Measurements from ENCODE around the gene OTULIN. TPM values are rescaled to one million over a fixed set of nuclear protein-coding genes. Genes with fewer than 3 reads are reported as not detected.

Gene OTULIN
- total RNA-seq, 1 experiment from 2014 or later: 31.0 TPM

DNA sequence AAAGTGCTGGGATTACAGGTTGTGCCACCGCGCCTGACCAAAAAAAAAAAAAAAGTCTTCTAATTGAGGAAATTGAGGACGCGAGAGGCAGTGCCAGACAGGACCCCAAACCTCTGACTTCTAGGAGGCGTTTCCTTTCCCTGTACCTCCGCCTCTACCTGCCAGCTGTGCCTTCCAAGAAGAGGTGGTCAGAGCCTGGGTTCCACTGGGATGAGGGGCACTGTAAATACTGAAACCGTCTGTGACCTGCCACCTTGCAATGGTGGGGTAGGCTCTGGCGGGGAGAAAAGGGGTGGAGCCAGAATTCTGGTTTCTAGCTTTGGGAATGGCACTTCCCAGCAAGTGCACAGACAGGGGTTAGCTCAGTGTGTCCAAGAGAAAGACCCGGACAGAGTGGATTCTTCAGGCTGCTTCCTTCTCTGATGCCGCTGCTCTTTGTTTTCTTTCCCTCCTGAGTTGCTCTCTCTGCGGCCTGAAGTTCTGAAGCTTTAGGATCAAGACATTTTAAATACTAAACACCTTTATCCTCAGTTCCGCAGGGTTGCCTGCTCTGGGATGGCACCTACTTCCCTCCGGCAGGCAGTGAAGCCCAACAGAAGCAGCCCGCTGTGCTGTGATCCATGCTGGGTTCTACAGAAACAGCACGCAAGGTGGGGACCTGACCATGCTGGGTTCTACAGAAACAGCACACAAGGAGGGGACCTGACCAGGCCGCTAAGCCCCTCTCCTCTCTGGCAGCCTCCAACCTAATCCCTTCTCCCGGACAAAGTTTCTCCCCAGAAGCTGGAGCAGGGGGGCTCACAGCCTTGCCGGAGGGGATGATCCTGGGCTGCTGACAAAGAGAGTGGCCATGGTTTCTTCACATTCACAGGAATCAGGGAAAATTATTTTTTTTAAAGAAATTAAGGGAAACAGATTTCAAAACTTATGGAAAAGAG, 65.2 kb downstream of the OTULIN start:
- no peak overlapping the region for H3K4me2 ChIP-seq (ENCODE audit: low read depth, low read length, poor library complexity, severe bottlenecking)
- DNase-seq: no peak
- no peaks in the 10 kb centered on the region for H3K27me3 ChIP-seq (ENCODE audit: low read length)
- H2AFZ ChIP-seq (ENCODE audit: low read length): no peak overlapping the region
- H3K79me2 ChIP-seq (ENCODE audit: low read length): no peaks in the 10 kb centered on the region
- H3K4me3 ChIP-seq (ENCODE audit: low read length): no peak overlapping the region
- no peaks in the 10 kb centered on the region; the same call in 1 of the 2 replicates for H4K20me1 ChIP-seq (ENCODE audit: insufficient read depth, low read depth, low read length)
- peaks cover 5% of the 10 kb centered on the region for H3K4me1 ChIP-seq (ENCODE audit: low read length)
- no peaks in the 10 kb centered on the region for H3K9me2 ChIP-seq (replicated peaks; ENCODE audit: insufficient read depth, low read length)
- H3K27ac ChIP-seq (ENCODE audit: low read length): no peak overlapping the region
- H3K9me3 ChIP-seq (ENCODE audit: low read length): no peaks in the 10 kb centered on the region
- H3K36me3 ChIP-seq (ENCODE audit: insufficient read depth, low read length): no peaks in the 10 kb centered on the region
- no peak overlapping the region for H3K9ac ChIP-seq (ENCODE audit: low read length)

- Histone ChIP-seq H3K27me3 (ENCODE audit: low read length) (no peaks in the 10 kb centered on the region), H3K9ac (ENCODE audit: low read length) (no peak overlapping the region), H3K4me3 (ENCODE audit: low read length) (no peak overlapping the region), H2AFZ (ENCODE audit: low read length) (no peak overlapping the region), H4K20me1 (ENCODE audit: insufficient read depth, low read depth, low read length) (no peaks in the 10 kb centered on the region; the same call in 1 of the 2 replicates), H3K27ac (ENCODE audit: low read length) (no peak overlapping the region), H3K9me2 (replicated peaks; ENCODE audit: insufficient read depth, low read length) (no peaks in the 10 kb centered on the region), H3K36me3 (ENCODE audit: insufficient read depth, low read length) (no peaks in the 10 kb centered on the region), H3K4me1 (ENCODE audit: low read length) (no peaks in the 10 kb centered on the region), H3K9me3 (ENCODE audit: low read length) (no peaks in the 10 kb centered on the region), H3K4me2 (ENCODE audit: low read depth, low read length, poor library complexity, severe bottlenecking) (no peak overlapping the region), H3K79me2 (ENCODE audit: low read length) (no peaks in the 10 kb centered on the region)
- no peak for DNase-seq
Observed at GRCh38 chr5:14730466-14730865, 65.9 kb downstream of the OTULIN start.

GRCh38 chr5:14730881-14731280, 66.4 kb downstream of the OTULIN start:
- no peak for DNase-seq
- no peaks in the 10 kb centered on the region for H3K4me1 ChIP-seq (ENCODE audit: low read length)
- no peak overlapping the region for H3K4me3 ChIP-seq (ENCODE audit: low read length)
- no peaks in the 10 kb centered on the region; the same call in 1 of the 2 replicates for H4K20me1 ChIP-seq (ENCODE audit: insufficient read depth, low read depth, low read length)
- H3K36me3 ChIP-seq (ENCODE audit: insufficient read depth, low read length): no peaks in the 10 kb centered on the region
- no peak overlapping the region for H3K4me2 ChIP-seq (ENCODE audit: low read depth, low read length, poor library complexity, severe bottlenecking)
- no peak overlapping the region for H3K27ac ChIP-seq (ENCODE audit: low read length)
- no peak overlapping the region for H2AFZ ChIP-seq (ENCODE audit: low read length)
- no peaks in the 10 kb centered on the region for H3K79me2 ChIP-seq (ENCODE audit: low read length)
- no peaks in the 10 kb centered on the region for H3K9me2 ChIP-seq (replicated peaks; ENCODE audit: insufficient read depth, low read length)
- no peaks in the 10 kb centered on the region for H3K9me3 ChIP-seq (ENCODE audit: low read length)
- no peak overlapping the region for H3K9ac ChIP-seq (ENCODE audit: low read length)
- H3K27me3 ChIP-seq (ENCODE audit: low read length): no peaks in the 10 kb centered on the region

- Histone ChIP-seq H3K79me2 (ENCODE audit: low read length) (no peaks in the 10 kb centered on the region), H3K27ac (ENCODE audit: low read length) (no peak overlapping the region), H3K4me2 (ENCODE audit: low read depth, low read length, poor library complexity, severe bottlenecking) (no peak overlapping the region), H2AFZ (ENCODE audit: low read length) (no peak overlapping the region), H3K4me1 (ENCODE audit: low read length) (no peaks in the 10 kb centered on the region), H3K9me2 (replicated peaks; ENCODE audit: insufficient read depth, low read length) (no peaks in the 10 kb centered on the region), H3K9me3 (ENCODE audit: low read length) (no peaks in the 10 kb centered on the region), H3K4me3 (ENCODE audit: low read length) (no peak overlapping the region), H4K20me1 (ENCODE audit: insufficient read depth, low read depth, low read length) (no peaks in the 10 kb centered on the region; the same call in 1 of the 2 replicates), H3K36me3 (ENCODE audit: insufficient read depth, low read length) (no peaks in the 10 kb centered on the region), H3K9ac (ENCODE audit: low read length) (no peak overlapping the region), H3K27me3 (ENCODE audit: low read length) (no peaks in the 10 kb centered on the region)
- no peak for DNase-seq
Observed at GRCh38 chr5:14732991-14733390, 68.5 kb downstream of the OTULIN start.

GRCh38 chr5:14733661-14734060, 69.1 kb downstream of the OTULIN start:
- Histone ChIP-seq H3K36me3 (ENCODE audit: insufficient read depth, low read length) (no peaks in the 10 kb centered on the region), H3K27ac (ENCODE audit: low read length) (no peak overlapping the region), H3K9me3 (ENCODE audit: low read length) (no peaks in the 10 kb centered on the region), H3K9ac (ENCODE audit: low read length) (no peak overlapping the region), H3K9me2 (replicated peaks; ENCODE audit: insufficient read depth, low read length) (no peaks in the 10 kb centered on the region), H4K20me1 (ENCODE audit: insufficient read depth, low read depth, low read length) (no peaks in the 10 kb centered on the region), H3K79me2 (ENCODE audit: low read length) (no peaks in the 10 kb centered on the region), H3K4me3 (ENCODE audit: low read length) (no peak overlapping the region), H3K4me1 (ENCODE audit: low read length) (no peaks in the 10 kb centered on the region), H3K27me3 (ENCODE audit: low read length) (no peaks in the 10 kb centered on the region), H2AFZ (ENCODE audit: low read length) (no peak overlapping the region), H3K4me2 (ENCODE audit: low read depth, low read length, poor library complexity, severe bottlenecking) (no peak overlapping the region)
- no peak for DNase-seq

DNA sequence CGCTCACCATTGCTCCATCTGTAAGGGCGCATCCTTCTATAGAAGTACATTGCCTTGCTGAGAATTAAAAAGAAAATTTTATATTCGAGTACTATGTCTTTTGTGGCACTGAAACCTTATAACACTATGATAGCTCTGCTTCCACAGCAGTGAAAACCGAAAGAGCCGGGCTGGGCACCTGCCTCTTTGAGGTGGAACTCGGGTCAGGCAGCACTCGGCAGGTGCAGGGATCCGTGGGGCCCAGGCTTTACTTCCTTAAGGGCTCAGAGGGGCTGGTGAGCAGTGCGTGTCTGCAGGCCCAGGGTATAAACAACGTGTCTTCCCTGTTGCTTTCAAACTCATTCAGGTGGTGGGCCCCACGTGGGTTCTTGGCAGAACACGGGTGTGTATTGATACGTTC, 69.9 kb downstream of the OTULIN start:
- Histone ChIP-seq H3K79me2 (ENCODE audit: low read length) (no peaks in the 10 kb centered on the region), H3K36me3 (ENCODE audit: insufficient read depth, low read length) (no peaks in the 10 kb centered on the region)

GRCh38 chr5:14735944-14736343, 71.4 kb downstream of the OTULIN start:
- no peaks in the 10 kb centered on the region for H3K79me2 ChIP-seq (ENCODE audit: low read length)
- DNase-seq: no peak
- no peaks in the 10 kb centered on the region for H3K27me3 ChIP-seq (ENCODE audit: low read length)
- H3K9me2 ChIP-seq (replicated peaks; ENCODE audit: insufficient read depth, low read length): no peaks in the 10 kb centered on the region
- no peak overlapping the region for H2AFZ ChIP-seq (ENCODE audit: low read length)
- H3K9me3 ChIP-seq (ENCODE audit: low read length): no peaks in the 10 kb centered on the region
- no peaks in the 10 kb centered on the region for H4K20me1 ChIP-seq (ENCODE audit: insufficient read depth, low read depth, low read length)
- H3K36me3 ChIP-seq (ENCODE audit: insufficient read depth, low read length): no peaks in the 10 kb centered on the region
- no peak overlapping the region for H3K27ac ChIP-seq (ENCODE audit: low read length)
- no peak overlapping the region for H3K4me2 ChIP-seq (ENCODE audit: low read depth, low read length, poor library complexity, severe bottlenecking)
- no peaks in the 10 kb centered on the region for H3K4me1 ChIP-seq (ENCODE audit: low read length)
- no peak overlapping the region for H3K4me3 ChIP-seq (ENCODE audit: low read length)
- no peak overlapping the region for H3K9ac ChIP-seq (ENCODE audit: low read length)

More for the DNA sequence above, 69.9 kb downstream of the OTULIN start:
- no peaks in the 10 kb centered on the region for H4K20me1 ChIP-seq (ENCODE audit: insufficient read depth, low read depth, low read length)
- H3K4me2 ChIP-seq (ENCODE audit: low read depth, low read length, poor library complexity, severe bottlenecking): no peak overlapping the region
- H3K27me3 ChIP-seq (ENCODE audit: low read length): no peaks in the 10 kb centered on the region
- H2AFZ ChIP-seq (ENCODE audit: low read length): no peak overlapping the region
- H3K4me1 ChIP-seq (ENCODE audit: low read length): no peaks in the 10 kb centered on the region
- no peak overlapping the region for H3K27ac ChIP-seq (ENCODE audit: low read length)
- H3K9me3 ChIP-seq (ENCODE audit: low read length): no peaks in the 10 kb centered on the region
- DNase-seq: no peak
- H3K9me2 ChIP-seq (replicated peaks; ENCODE audit: insufficient read depth, low read length): no peaks in the 10 kb centered on the region
- no peak overlapping the region for H3K9ac ChIP-seq (ENCODE audit: low read length)
- H3K4me3 ChIP-seq (ENCODE audit: low read length): no peak overlapping the region

GRCh38 chr5:14737291-14737690, 72.8 kb downstream of the OTULIN start:
- Histone ChIP-seq H3K9me3 (ENCODE audit: low read length) (no peaks in the 10 kb centered on the region), H3K9me2 (replicated peaks; ENCODE audit: insufficient read depth, low read length) (no peaks in the 10 kb centered on the region), H3K9ac (ENCODE audit: low read length) (no peak overlapping the region), H3K27ac (ENCODE audit: low read length) (no peak overlapping the region), H3K4me3 (ENCODE audit: low read length) (no peak overlapping the region), H3K36me3 (ENCODE audit: insufficient read depth, low read length) (no peaks in the 10 kb centered on the region), H3K4me2 (ENCODE audit: low read depth, low read length, poor library complexity, severe bottlenecking) (no peak overlapping the region), H4K20me1 (ENCODE audit: insufficient read depth, low read depth, low read length) (no peaks in the 10 kb centered on the region), H3K79me2 (ENCODE audit: low read length) (no peaks in the 10 kb centered on the region), H2AFZ (ENCODE audit: low read length) (no peak overlapping the region), H3K27me3 (ENCODE audit: low read length) (no peaks in the 10 kb centered on the region), H3K4me1 (ENCODE audit: low read length) (no peaks in the 10 kb centered on the region)
- DNase-seq: no peak
